Mesendoderm (in vitro differentiated cells): Measurements from ENCODE around the gene MAGI2.

Experiments used
- DNase-seq: peaks from one replicate; pipeline ENCODE4 v3.0.0; 2013
- H2AK5ac ChIP-seq: 2 replicates; pipeline ENCODE4 v1.6.1; 2013; ENCODE audit warnings: low read length, inconsistent platforms
- H2BK120ac ChIP-seq: 2 replicates; pipeline ENCODE4 v1.6.1; 2013; ENCODE audit warnings: low read depth, mild to moderate bottlenecking, low read length, moderate library complexity, mixed read lengths
- H2BK15ac ChIP-seq: replicated peaks from 2 replicates; pipeline ENCODE4 v1.6.1; 2013; ENCODE audit warnings: low read depth, mild to moderate bottlenecking, moderate library complexity
- H2BK5ac ChIP-seq: 2 replicates; pipeline ENCODE4 v1.6.1; 2013; ENCODE audit warnings: low read length, inconsistent platforms
- H3K18ac ChIP-seq: 2 replicates; pipeline ENCODE4 v1.6.1; 2013; ENCODE audit warnings: mild to moderate bottlenecking, low read length, mixed read lengths
- H3K23ac ChIP-seq: one replicate; pipeline ENCODE4 v1.6.1; 2013; ENCODE audit warnings: low read length
- H3K27ac ChIP-seq: 2 replicates; pipeline ENCODE4 v1.5.1; 2013; ENCODE audit warnings: low read depth, mild to moderate bottlenecking, inconsistent platforms, low read length, moderate library complexity
- H3K27me3 ChIP-seq: 2 replicates; pipeline ENCODE4 v1.6.1; 2013; ENCODE audit warnings: low read length, control low read depth, mild to moderate bottlenecking, inconsistent platforms; ENCODE audit not compliant: insufficient read depth, poor library complexity
- H3K36me3 ChIP-seq: 2 replicates; pipeline ENCODE4 v1.6.1; 2013; ENCODE audit warnings: low read length, inconsistent platforms; ENCODE audit not compliant: control insufficient read depth, insufficient read depth
- H3K4ac ChIP-seq: one replicate; pipeline ENCODE4 v1.6.1; 2013; ENCODE audit warnings: low read depth, mild to moderate bottlenecking, low read length, moderate library complexity
- H3K4me1 ChIP-seq: 2 replicates; pipeline ENCODE4 v1.6.1; 2013; ENCODE audit warnings: low read depth, low read length, inconsistent platforms; ENCODE audit not compliant: control insufficient read depth
- H3K4me2 ChIP-seq: 2 replicates; pipeline ENCODE4 v1.6.1; 2013; ENCODE audit warnings: low read length
- H3K4me3 ChIP-seq: 2 replicates; pipeline ENCODE4 v1.5.1; 2013; ENCODE audit warnings: mild to moderate bottlenecking, low read length
- H3K56ac ChIP-seq: one replicate; pipeline ENCODE4 v1.6.1; 2013; ENCODE audit warnings: low read length
- H3K79me1 ChIP-seq: 2 replicates; pipeline ENCODE4 v1.6.1; 2013; ENCODE audit warnings: low read length, inconsistent platforms
- H3K79me2 ChIP-seq: 2 replicates; pipeline ENCODE4 v1.6.1; 2013; ENCODE audit warnings: mild to moderate bottlenecking, low read length; ENCODE audit not compliant: control insufficient read depth, insufficient read depth
- H3K9ac ChIP-seq: 2 replicates; pipeline ENCODE4 v1.6.1; 2013; ENCODE audit warnings: low read length, inconsistent platforms
- H4K5ac ChIP-seq: one replicate; pipeline ENCODE4 v1.6.1; 2013; ENCODE audit warnings: low read length
- H4K8ac ChIP-seq: one replicate; pipeline ENCODE4 v1.6.1; 2013; ENCODE audit warnings: low read depth, mild to moderate bottlenecking, control low read depth, low read length, moderate library complexity
- WGBS: extraction: QIAGEN DNeasy Blood & Tissue Kit; methylation state at CpG from one replicate; pipeline ENCODE4 v1.1.7; 2013; ENCODE audit warnings: low lambda C conversion rate, missing lambda C conversion rate; ENCODE audit not compliant: insufficient coverage; ENCODE audit errors: extremely low coverage; 5-methylcytosine and 5-hydroxymethylcytosine counted together

Gene MAGI2

DNA sequence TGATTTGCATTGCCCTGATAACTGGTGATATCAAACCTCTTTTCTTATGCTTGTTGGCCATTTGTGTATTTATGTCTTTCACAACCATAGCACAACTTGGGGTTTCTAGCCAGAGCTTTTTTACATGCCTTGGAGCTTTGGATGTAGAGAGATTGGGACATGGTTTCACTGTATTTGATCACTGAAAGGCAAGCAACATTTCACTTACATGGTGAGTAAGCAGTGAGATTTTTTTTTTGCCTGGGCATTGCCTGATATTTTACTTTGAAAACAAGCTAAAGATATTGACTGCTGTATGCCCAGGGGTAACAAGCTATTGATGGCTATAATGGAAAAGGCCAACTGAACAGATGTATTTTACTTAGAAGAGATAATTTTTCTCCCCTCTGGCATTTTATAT, 1395.9 kb downstream of the MAGI2 start:
- no peaks in the 10 kb centered on the region for H3K36me3 ChIP-seq
- no peak overlapping the region for H3K23ac ChIP-seq
- H3K79me2 ChIP-seq: no peaks in the 10 kb centered on the region
- no peak for DNase-seq
- H3K4me1 ChIP-seq: peaks cover 5% of the 10 kb centered on the region
- no peak overlapping the region for H4K5ac ChIP-seq
- H3K9ac ChIP-seq: no peak overlapping the region
- no peaks in the 10 kb centered on the region for H3K79me1 ChIP-seq
- H3K56ac ChIP-seq: no peak overlapping the region
- H2BK120ac ChIP-seq: no peak overlapping the region
- H2BK5ac ChIP-seq: no peak overlapping the region
- H3K4me3 ChIP-seq: no peak overlapping the region
- no peak overlapping the region for H3K18ac ChIP-seq
- H3K4me2 ChIP-seq: no peak overlapping the region
- no peak overlapping the region for H4K8ac ChIP-seq
- no peak overlapping the region for H3K27ac ChIP-seq
- H3K4ac ChIP-seq: no peak overlapping the region
- no peak overlapping the region for H2BK15ac ChIP-seq
- no peak overlapping the region for H2AK5ac ChIP-seq
- no peaks in the 10 kb centered on the region for H3K27me3 ChIP-seq

DNA sequence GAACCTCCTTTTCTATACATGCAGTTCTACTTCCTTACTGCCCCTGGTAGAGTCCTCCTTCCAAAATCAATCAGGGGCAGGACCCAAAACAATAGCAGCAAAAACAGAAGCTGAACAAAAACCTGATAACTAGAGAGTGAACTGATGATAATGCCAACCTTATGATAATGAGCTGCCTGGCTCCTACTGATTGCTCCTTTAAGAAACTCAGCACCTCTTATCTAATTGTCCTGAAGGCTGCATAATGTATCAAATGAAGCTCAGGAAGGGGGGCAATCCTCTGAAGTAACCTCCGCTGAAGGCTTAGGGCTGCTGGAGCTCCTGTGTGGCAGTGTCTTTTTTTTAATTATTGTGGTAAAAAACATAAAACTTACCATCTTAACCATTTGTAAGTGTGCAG, 1397.9 kb downstream of the MAGI2 start:
- Histone ChIP-seq H2BK15ac (no peak overlapping the region), H3K36me3 (no peaks in the 10 kb centered on the region), H3K9ac (no peak overlapping the region), H3K27ac (peak overlapping the region; percentile 86), H3K4ac (no peak overlapping the region), H3K23ac (no peak overlapping the region), H4K8ac (no peak overlapping the region), H2BK120ac (no peak overlapping the region), H3K18ac (peak overlapping the region; percentile 32), H2AK5ac (no peak overlapping the region), H4K5ac (no peak overlapping the region), H3K4me2 (no peak overlapping the region), H3K4me3 (no peak overlapping the region), H3K79me1 (no peaks in the 10 kb centered on the region), H3K27me3 (no peaks in the 10 kb centered on the region), H2BK5ac (no peak overlapping the region), H3K79me2 (no peaks in the 10 kb centered on the region), H3K4me1 (peaks cover 5% of the 10 kb centered on the region), H3K56ac (no peak overlapping the region)
- peak; percentile 84 for DNase-seq
- WGBS: no CpG with 5 or more reads among the region's 1 CpG

DNA sequence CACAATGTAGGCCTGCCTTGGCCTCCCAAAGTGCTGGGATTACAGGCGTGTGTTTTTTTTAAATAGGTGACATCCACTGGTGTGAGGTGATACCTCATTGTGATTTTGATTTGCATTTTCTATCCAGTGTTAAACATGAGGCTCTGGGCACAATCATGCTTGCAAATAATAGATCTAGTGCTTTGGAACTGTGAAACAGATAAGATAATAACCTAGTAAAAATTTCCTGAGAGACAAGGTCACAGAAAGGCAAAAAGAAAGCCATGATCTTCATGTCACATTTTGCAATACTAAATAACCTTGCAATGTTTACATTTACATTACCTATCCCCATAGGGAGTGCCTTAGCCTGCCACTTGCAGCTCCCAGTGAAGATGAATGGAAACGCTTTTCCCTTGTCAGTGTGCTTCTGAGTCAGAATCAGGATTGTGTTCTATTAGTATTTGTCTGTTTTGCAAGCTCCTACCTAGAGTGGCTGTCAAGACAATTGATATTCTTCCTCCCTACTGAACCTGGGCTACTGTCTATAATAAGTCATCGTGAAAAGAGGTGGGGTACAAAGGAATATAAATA, 1398.4 kb downstream of the MAGI2 start:
- H3K79me1 ChIP-seq: no peaks in the 10 kb centered on the region
- no peak overlapping the region for H4K5ac ChIP-seq
- H3K23ac ChIP-seq: no peak overlapping the region
- H2BK120ac ChIP-seq: no peak overlapping the region
- H3K27ac ChIP-seq: peak overlapping the region; percentile 86
- H3K4me3 ChIP-seq: no peak overlapping the region
- no peak overlapping the region for H3K4ac ChIP-seq
- peak overlapping the region; percentile 0 for H3K56ac ChIP-seq
- no peaks in the 10 kb centered on the region for H3K36me3 ChIP-seq
- WGBS: no CpG with 5 or more reads among the region's 3 CpGs
- H3K18ac ChIP-seq: peak overlapping the region; percentile 32
- H4K8ac ChIP-seq: no peak overlapping the region
- H3K4me2 ChIP-seq: no peak overlapping the region
- H3K9ac ChIP-seq: no peak overlapping the region
- H2BK15ac ChIP-seq: no peak overlapping the region
- peak; percentile 58 for DNase-seq
- H3K79me2 ChIP-seq: no peaks in the 10 kb centered on the region
- peaks cover 5% of the 10 kb centered on the region for H3K4me1 ChIP-seq
- no peak overlapping the region for H2BK5ac ChIP-seq
- H3K27me3 ChIP-seq: no peaks in the 10 kb centered on the region
- no peak overlapping the region for H2AK5ac ChIP-seq

DNA sequence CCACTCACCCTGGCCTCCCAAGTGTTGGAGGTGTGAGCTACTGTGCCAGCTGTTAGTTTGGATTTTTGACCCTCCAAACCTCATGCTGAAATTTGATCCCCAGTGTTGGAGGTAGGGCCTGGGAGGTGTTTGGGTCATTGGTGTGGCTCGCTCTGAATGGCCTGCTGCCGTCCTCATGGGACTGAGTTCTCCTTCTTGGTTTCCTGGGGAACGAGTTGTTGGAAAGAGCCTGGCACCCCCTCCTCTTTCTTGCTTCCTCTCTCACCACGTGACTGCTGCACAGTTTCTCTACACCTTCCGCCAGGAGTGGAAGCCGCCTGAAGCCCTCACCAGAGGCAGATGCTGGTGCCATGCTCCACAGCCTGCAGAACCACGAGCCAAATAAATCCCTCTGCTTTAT, 1401.4 kb downstream of the MAGI2 start:
- no peak overlapping the region for H4K8ac ChIP-seq
- no peak overlapping the region for H3K4me2 ChIP-seq
- H3K4ac ChIP-seq: no peak overlapping the region
- no peak overlapping the region for H2BK120ac ChIP-seq
- peak overlapping the region; percentile 54 for H3K18ac ChIP-seq
- no peak overlapping the region for H2BK15ac ChIP-seq
- no peak overlapping the region for H3K56ac ChIP-seq
- no peaks in the 10 kb centered on the region for H3K79me2 ChIP-seq
- H4K5ac ChIP-seq: no peak overlapping the region
- H3K27me3 ChIP-seq: no peaks in the 10 kb centered on the region
- peaks cover 5% of the 10 kb centered on the region for H3K4me1 ChIP-seq
- no peak overlapping the region for H3K27ac ChIP-seq
- no peak overlapping the region for H2BK5ac ChIP-seq
- no peaks in the 10 kb centered on the region for H3K79me1 ChIP-seq
- no peak overlapping the region for H3K9ac ChIP-seq
- peak; percentile 87 for DNase-seq
- H3K23ac ChIP-seq: no peak overlapping the region
- no peak overlapping the region for H2AK5ac ChIP-seq
- no peaks in the 10 kb centered on the region for H3K36me3 ChIP-seq
- WGBS: no CpG with 5 or more reads among the region's 7 CpGs
- H3K4me3 ChIP-seq: no peak overlapping the region

DNA sequence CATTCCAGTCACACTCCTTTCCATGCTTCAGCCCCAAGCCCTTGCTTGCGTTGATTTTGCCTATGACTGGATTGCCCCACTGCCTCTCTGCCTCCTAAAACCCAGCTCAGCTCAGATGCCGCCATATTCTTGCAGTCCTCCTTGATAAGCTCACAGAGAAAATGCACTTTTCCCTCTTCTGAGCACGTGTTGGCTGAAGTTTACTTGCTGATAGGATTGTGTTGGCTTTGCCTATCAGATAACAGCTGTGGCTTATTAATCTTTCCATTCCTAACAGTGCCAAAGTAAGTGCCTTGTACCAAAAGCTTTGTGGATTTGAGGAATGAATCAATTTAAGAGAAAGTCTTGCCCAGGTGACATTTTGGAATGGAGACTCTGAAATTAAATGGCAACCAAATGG, 1405.7 kb downstream of the MAGI2 start:
- Histone ChIP-seq H4K5ac (no peak overlapping the region), H3K4me1 (no peaks in the 10 kb centered on the region), H3K9ac (no peak overlapping the region), H2BK120ac (no peak overlapping the region), H3K4ac (no peak overlapping the region), H2AK5ac (no peak overlapping the region), H2BK5ac (no peak overlapping the region), H3K23ac (no peak overlapping the region), H3K4me3 (no peak overlapping the region), H3K56ac (no peak overlapping the region), H4K8ac (no peak overlapping the region), H2BK15ac (no peak overlapping the region), H3K79me2 (no peaks in the 10 kb centered on the region), H3K27me3 (no peaks in the 10 kb centered on the region), H3K18ac (no peak overlapping the region), H3K79me1 (no peaks in the 10 kb centered on the region), H3K4me2 (no peak overlapping the region), H3K27ac (no peak overlapping the region), H3K36me3 (no peaks in the 10 kb centered on the region)
- no CpG with 5 or more reads among the region's 3 CpGs for WGBS
- DNase-seq: no peak

DNA sequence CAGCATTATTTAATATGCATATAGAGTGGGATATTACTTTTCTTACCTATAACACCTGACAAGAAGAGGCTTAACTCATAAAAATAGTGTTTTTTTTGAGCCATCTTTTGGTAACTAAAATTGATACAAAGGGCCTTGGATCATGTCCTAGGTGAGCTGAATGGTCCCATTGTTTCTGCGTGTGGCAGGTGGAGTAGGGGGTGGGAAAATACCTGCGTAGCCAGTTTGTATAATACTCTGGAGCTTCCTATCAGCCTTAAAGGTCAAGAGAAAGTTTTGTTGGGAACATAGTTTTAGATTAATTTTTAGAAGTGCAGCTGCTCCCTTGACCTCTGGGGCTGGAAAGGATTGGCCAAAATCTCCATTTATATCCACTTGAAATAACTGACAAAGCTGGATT, 1410.3 kb downstream of the MAGI2 start:
- Histone ChIP-seq H3K23ac (no peak overlapping the region), H2AK5ac (no peak overlapping the region), H3K27me3 (no peaks in the 10 kb centered on the region), H3K4me2 (no peak overlapping the region), H3K4me3 (no peak overlapping the region), H3K4ac (no peak overlapping the region), H4K8ac (no peak overlapping the region), H4K5ac (no peak overlapping the region), H3K56ac (no peak overlapping the region), H3K4me1 (no peaks in the 10 kb centered on the region), H2BK5ac (no peak overlapping the region), H3K9ac (no peak overlapping the region), H3K79me1 (no peaks in the 10 kb centered on the region), H3K27ac (no peak overlapping the region), H3K79me2 (no peaks in the 10 kb centered on the region), H2BK120ac (no peak overlapping the region), H3K36me3 (no peaks in the 10 kb centered on the region), H3K18ac (no peak overlapping the region), H2BK15ac (no peak overlapping the region)
- no peak for DNase-seq
- no CpG with 5 or more reads among the region's 2 CpGs for WGBS
